Stimulated activated effector memory CD8-positive, alpha-beta T cell treated with anti-CD3 and anti-CD28 coated beads, Interleukin-12 subunit alpha, Interleukin-12 subunit beta, amount 100 ng/mL, for 72 hours (primary cell): Measurements from ENCODE around the gene EVA1C.
"Not testable (repeated sequence)": the region's sequence is repeated elsewhere in the genome, so short reads cannot be mapped to it uniquely, and the experiment has no call there.

Experiments
- ATAC-seq: fragments of 150-1000 bp; cut with Tn5 transposase; 2 replicates; pipeline ENCODE4 v1.10.0; 2021
- DNase-seq, 2 donors: peaks; one replicate each; pipeline ENCODE4 v3.0.0; 2021 to 2022; ENCODE audit warnings: low spot score in 2 of 2
- H3K27ac Mint-ChIP-seq: one replicate; pipeline ENCODE4 v1.8.0; 2022; ENCODE audit warnings: mild to moderate bottlenecking, mixed read lengths
- H3K36me3 Mint-ChIP-seq: one replicate; pipeline ENCODE4 v1.8.0; 2022; ENCODE audit warnings: mild to moderate bottlenecking, mixed read lengths
- H3K4me1 Mint-ChIP-seq: one replicate; pipeline ENCODE4 v1.8.0; 2022; ENCODE audit warnings: mixed read lengths
- H3K4me3 Mint-ChIP-seq: one replicate; pipeline ENCODE4 v1.8.0; 2022; ENCODE audit warnings: mild to moderate bottlenecking, mixed read lengths
- H3K9me3 Mint-ChIP-seq: one replicate; pipeline ENCODE4 v1.8.0; 2022; ENCODE audit warnings: mixed read lengths

Gene EVA1C

GRCh38 chr21:32457360-32457840 lies 44.9 kb downstream of the EVA1C start:
- no peak overlapping the region for H3K27ac Mint-ChIP-seq
- DNase-seq, result no peak
- peaks cover 25% of the 10 kb centered on the region for H3K36me3 Mint-ChIP-seq
- no peaks in the 10 kb centered on the region for H3K9me3 Mint-ChIP-seq
- H3K4me1 Mint-ChIP-seq, result peaks cover 6% of the 10 kb centered on the region
- H3K4me3 Mint-ChIP-seq, result no peak overlapping the region
- no peak for ATAC-seq

GRCh38 chr21:32457962-32458361 lies 45.5 kb downstream of the EVA1C start:
- Mint-ChIP-seq H3K27ac (no peak overlapping the region), H3K36me3 (peaks cover 25% of the 10 kb centered on the region), H3K4me1 (peaks cover 6% of the 10 kb centered on the region), H3K4me3 (no peak overlapping the region), H3K9me3 (no peaks in the 10 kb centered on the region)
- ATAC-seq, result no peak
- DNase-seq, result no peak

GRCh38 chr21:32459972-32460371 lies 47.5 kb downstream of the EVA1C start:
- no peak for ATAC-seq
- H3K4me3 Mint-ChIP-seq, result no peak overlapping the region

GRCh38 chr21:32461503-32461902 lies 49.0 kb downstream of the EVA1C start:
- no peak for ATAC-seq
- H3K36me3 Mint-ChIP-seq, result peaks cover 19% of the 10 kb centered on the region
- H3K27ac Mint-ChIP-seq, result peak overlapping the region; percentile 51
- no peak overlapping the region for H3K4me3 Mint-ChIP-seq
- no peaks in the 10 kb centered on the region for H3K9me3 Mint-ChIP-seq
- peaks cover 6% of the 10 kb centered on the region for H3K4me1 Mint-ChIP-seq
- DNase-seq, result no peak

More at GRCh38 chr21:32459972-32460371, 47.5 kb downstream of the EVA1C start:
- no peak for DNase-seq
- Mint-ChIP-seq H3K36me3 (peaks cover 19% of the 10 kb centered on the region), H3K27ac (no peak overlapping the region), H3K4me1 (peaks cover 6% of the 10 kb centered on the region), H3K9me3 (no peaks in the 10 kb centered on the region)

- H3K36me3 Mint-ChIP-seq, result peaks cover 19% of the 10 kb centered on the region
- not testable (repeated sequence) for DNase-seq, ATAC-seq
These were observed 50.1 kb downstream of the EVA1C start for GRCh38 chr21:32462564-32462963.

GRCh38 chr21:32463367-32463766 lies 50.9 kb downstream of the EVA1C start:
- ATAC-seq (no peak), DNase-seq (no peak)
- no peaks in the 10 kb centered on the region for H3K9me3 Mint-ChIP-seq
- H3K27ac Mint-ChIP-seq, result no peak overlapping the region
- no peak overlapping the region for H3K4me3 Mint-ChIP-seq
- H3K36me3 Mint-ChIP-seq, result peaks cover 19% of the 10 kb centered on the region
- H3K4me1 Mint-ChIP-seq, result peaks cover 6% of the 10 kb centered on the region

More at GRCh38 chr21:32462564-32462963, 50.1 kb downstream of the EVA1C start:
- H3K4me1 Mint-ChIP-seq, H3K9me3 Mint-ChIP-seq, H3K27ac Mint-ChIP-seq, H3K4me3 Mint-ChIP-seq: not testable (repeated sequence)

- Mint-ChIP-seq H3K4me3 (no peak overlapping the region), H3K27ac (no peak overlapping the region), H3K36me3 (peaks cover 13% of the 10 kb centered on the region), H3K9me3 (no peaks in the 10 kb centered on the region), H3K4me1 (peaks cover 4% of the 10 kb centered on the region)
- DNase-seq, result no peak
- ATAC-seq, result no peak
These were observed 51.4 kb downstream of the EVA1C start for GRCh38 chr21:32463889-32464300.

- no peaks in the 10 kb centered on the region for H3K9me3 Mint-ChIP-seq
- peak overlapping the region; percentile 23 for H3K27ac Mint-ChIP-seq
- DNase-seq (no peak), ATAC-seq (no peak)
- no peaks in the 10 kb centered on the region for H3K4me1 Mint-ChIP-seq
- peaks cover 11% of the 10 kb centered on the region for H3K36me3 Mint-ChIP-seq
- H3K4me3 Mint-ChIP-seq, result no peak overlapping the region
These were observed 54.8 kb downstream of the EVA1C start for GRCh38 chr21:32467291-32467690.

GRCh38 chr21:32468681-32469111 lies 56.2 kb downstream of the EVA1C start:
- DNase-seq, result no peak
- Mint-ChIP-seq H3K4me3 (no peak overlapping the region), H3K4me1 (no peaks in the 10 kb centered on the region), H3K9me3 (no peaks in the 10 kb centered on the region), H3K36me3 (peaks cover 20% of the 10 kb centered on the region), H3K27ac (no peak overlapping the region)
- no peak for ATAC-seq

- DNase-seq, result no peak
- H3K4me1 Mint-ChIP-seq, result peaks cover 5% of the 10 kb centered on the region
- peaks cover 20% of the 10 kb centered on the region for H3K36me3 Mint-ChIP-seq
- H3K9me3 Mint-ChIP-seq, result no peaks in the 10 kb centered on the region
- H3K27ac Mint-ChIP-seq, result no peak overlapping the region
- ATAC-seq, result no peak
- no peak overlapping the region for H3K4me3 Mint-ChIP-seq
These were observed 57.1 kb downstream of the EVA1C start for GRCh38 chr21:32469628-32470027.

- H3K36me3 Mint-ChIP-seq, result peaks cover 20% of the 10 kb centered on the region
- H3K27ac Mint-ChIP-seq, result peak overlapping the region; percentile 86
- DNase-seq, result no peak
- no peaks in the 10 kb centered on the region for H3K9me3 Mint-ChIP-seq
- peaks cover 5% of the 10 kb centered on the region for H3K4me1 Mint-ChIP-seq
- H3K4me3 Mint-ChIP-seq, result no peak overlapping the region
- no peak for ATAC-seq
These were observed 57.7 kb downstream of the EVA1C start for GRCh38 chr21:32470206-32470605.

GRCh38 chr21:32472890-32473765 lies 60.6 kb downstream of the EVA1C start:
- no peak overlapping the region for H3K27ac Mint-ChIP-seq
- no peak overlapping the region for H3K4me3 Mint-ChIP-seq
- H3K4me1 Mint-ChIP-seq, result peaks cover 5% of the 10 kb centered on the region
- no peaks in the 10 kb centered on the region for H3K9me3 Mint-ChIP-seq
- no peak for ATAC-seq
- H3K36me3 Mint-ChIP-seq, result peaks cover 27% of the 10 kb centered on the region
- DNase-seq, result no peak

GRCh38 chr21:32474179-32475059 lies 61.9 kb downstream of the EVA1C start:
- ATAC-seq, result peak; percentile 19
- Mint-ChIP-seq H3K4me3 (no peak overlapping the region), H3K4me1 (peaks cover 14% of the 10 kb centered on the region), H3K36me3 (peaks cover 27% of the 10 kb centered on the region), H3K27ac (no peak overlapping the region), H3K9me3 (no peaks in the 10 kb centered on the region)
- DNase-seq, result no peak

GRCh38 chr21:32475162-32475812 lies 62.8 kb downstream of the EVA1C start:
- DNase-seq, result no peak
- peaks cover 15% of the 10 kb centered on the region for H3K4me1 Mint-ChIP-seq
- no peaks in the 10 kb centered on the region for H3K9me3 Mint-ChIP-seq
- H3K4me3 Mint-ChIP-seq, result no peak overlapping the region
- H3K36me3 Mint-ChIP-seq, result peaks cover 27% of the 10 kb centered on the region
- no peak overlapping the region for H3K27ac Mint-ChIP-seq
- no peak for ATAC-seq
